Liver (tissue), 9 donors: Measurements from ENCODE around the gene AVL9. TPM values are rescaled to one million over a fixed set of nuclear protein-coding genes. Genes with fewer than 3 reads are reported as not detected.

Experiments
- DNase-seq: peaks from one replicate; pipeline ENCODE4 v3.0.0-alpha.2; 2017; ENCODE audit warnings: low spot score
- H3K27ac ChIP-seq, 2 donors: one replicate each; pipeline ENCODE4 v1.7.0; 2013; ENCODE audit warnings: inconsistent platforms in 2 of 2, low read length in 2 of 2, control low read depth in 1 of 2, low read depth in 1 of 2, mild to moderate bottlenecking in 1 of 2
- H3K27me3 ChIP-seq, 4 donors: one replicate each; pipeline versions ENCODE4 v1.6.1 to v1.7.0; 2013; ENCODE audit warnings: low read length in 3 of 4, inconsistent platforms in 1 of 4, mild to moderate bottlenecking in 1 of 4, moderate library complexity in 1 of 4; ENCODE audit not compliant: control insufficient read depth in 4 of 4, insufficient read depth in 4 of 4
- H3K36me3 ChIP-seq, 4 donors: one replicate each; pipeline versions ENCODE4 v1.6.1 to v1.7.0; 2013; ENCODE audit warnings: low read length in 3 of 4, mild to moderate bottlenecking in 3 of 4, low read depth in 1 of 4, moderate library complexity in 1 of 4; ENCODE audit not compliant: control insufficient read depth in 4 of 4, insufficient read depth in 3 of 4
- H3K4me1 ChIP-seq, 4 donors: one replicate each; pipeline versions ENCODE4 v1.6.1 to v1.7.0; 2013; ENCODE audit warnings: low read length in 3 of 4, mild to moderate bottlenecking in 3 of 4, moderate library complexity in 1 of 4; ENCODE audit not compliant: control insufficient read depth in 4 of 4, insufficient read depth in 4 of 4
- H3K4me3 ChIP-seq, 3 donors: one replicate each; pipeline versions ENCODE4 v1.6.1 to v1.7.0; 2013; ENCODE audit warnings: low read length in 3 of 3, control low read depth in 1 of 3, low read depth in 1 of 3, mild to moderate bottlenecking in 1 of 3
- H3K9ac ChIP-seq, 2 donors: one replicate each; pipeline ENCODE4 v1.7.0; 2013; ENCODE audit warnings: low read length in 2 of 2, mild to moderate bottlenecking in 2 of 2, moderate library complexity in 2 of 2, control low read depth in 1 of 2, low read depth in 1 of 2
- H3K9me3 ChIP-seq, 4 donors: one replicate each; pipeline versions ENCODE4 v1.6.1 to v1.7.0; 2013; ENCODE audit warnings: low read length in 3 of 4; ENCODE audit not compliant: control insufficient read depth in 4 of 4
- ATF3 ChIP-seq: IDR thresholded peaks from 2 replicates; pipeline ENCODE4 v1.6.1; 2016; ENCODE audit warnings: antibody characterized with exemption
- CTCF ChIP-seq: fragments of 150-350 bp; IDR thresholded peaks from 2 replicates; pipeline ENCODE4 v1.5.1; 2017; ENCODE audit warnings: improper control_type of control experiment, low read depth, low read length; ENCODE audit not compliant: missing input control
- EGR1 ChIP-seq, 2 donors: IDR thresholded peaks; 2 replicates each; pipeline ENCODE4 v1.6.1; 2016 to 2018; ENCODE audit warnings: antibody characterized with exemption in 2 of 2, low read depth in 2 of 2
- FOXA1 ChIP-seq: IDR thresholded peaks from 2 replicates; pipeline ENCODE4 v1.6.1; 2016; ENCODE audit warnings: antibody characterized with exemption
- FOXA2 ChIP-seq: IDR thresholded peaks from 2 replicates; pipeline ENCODE4 v1.6.1; 2016; ENCODE audit warnings: antibody characterized with exemption
- GABPA ChIP-seq, 2 donors: IDR thresholded peaks in 1 of 2; conservative IDR thresholded peaks in 1 of 2; 2 replicates each; pipeline ENCODE4 v1.6.1; 2016; ENCODE audit warnings: antibody characterized with exemption in 2 of 2, mild to moderate bottlenecking in 1 of 2, moderate library complexity in 1 of 2
- HNF4A ChIP-seq, 2 donors: conservative IDR thresholded peaks; 2 replicates each; pipeline ENCODE4 v1.6.1; 2016; ENCODE audit warnings: antibody characterized with exemption in 2 of 2, mild to moderate bottlenecking in 2 of 2
- HNF4G ChIP-seq: IDR thresholded peaks from 2 replicates; pipeline ENCODE4 v1.6.1; 2016; ENCODE audit warnings: antibody characterized with exemption
- JUND ChIP-seq, 2 donors: IDR thresholded peaks; 2 replicates each; pipeline ENCODE4 v1.6.1; 2016; ENCODE audit warnings: antibody characterized with exemption in 2 of 2
- MAX ChIP-seq: IDR thresholded peaks from 2 replicates; pipeline ENCODE4 v1.6.1; 2016; ENCODE audit warnings: antibody characterized with exemption
- NR2F2 ChIP-seq: IDR thresholded peaks from 2 replicates; pipeline ENCODE4 v1.6.1; 2016; ENCODE audit warnings: antibody characterized with exemption
- RAD21 ChIP-seq, 2 donors: IDR thresholded peaks; 2 replicates each; pipeline ENCODE4 v1.6.1; 2016; ENCODE audit warnings: antibody characterized with exemption in 2 of 2, mild to moderate bottlenecking in 2 of 2
- REST ChIP-seq: IDR thresholded peaks from 2 replicates; pipeline ENCODE4 v1.6.1; 2016; ENCODE audit warnings: antibody characterized with exemption, mild to moderate bottlenecking
- RXRA ChIP-seq, 2 donors: IDR thresholded peaks; 2 replicates each; pipeline ENCODE4 v1.6.1; 2017 to 2018; ENCODE audit warnings: antibody characterized with exemption in 2 of 2, mild to moderate bottlenecking in 1 of 2
- SP1 ChIP-seq: IDR thresholded peaks from 2 replicates; pipeline ENCODE4 v1.6.1; 2018; ENCODE audit warnings: antibody characterized with exemption, mild to moderate bottlenecking
- TAF1 ChIP-seq: conservative IDR thresholded peaks from 2 replicates; pipeline ENCODE4 v1.6.1; 2016; ENCODE audit warnings: antibody characterized with exemption, mild to moderate bottlenecking
- YY1 ChIP-seq: IDR thresholded peaks from 2 replicates; pipeline ENCODE4 v1.6.1; 2016; ENCODE audit warnings: antibody characterized with exemption, mild to moderate bottlenecking
- ZBTB33 ChIP-seq: IDR thresholded peaks from 2 replicates; pipeline ENCODE4 v1.6.1; 2016; ENCODE audit warnings: antibody characterized with exemption
- WGBS: extraction: QIAGEN DNeasy Blood & Tissue Kit; methylation state at CpG from one replicate; pipeline ENCODE4 v1.1.7; 2013; 5-methylcytosine and 5-hydroxymethylcytosine counted together
- polyA plus RNA-seq, 2 donors: library from polyadenylated mRNA; stranded (reverse) in 1 of 2; unstranded in 1 of 2; fragments of 200-250 nt in 1 of 2; fragments of >200 nt in 1 of 2; fragmentation: Nextera tagmentation in 1 of 2; extraction: Ambion mirVana in 1 of 2; gene quantifications; one replicate each; pipeline versions ENCODE4 v1.2.1 to v1.2.3, GENCODE V29; 2013 to 2015
- total RNA-seq, 2 donors: library from RNA; depleted of rRNA; stranded (reverse); fragments of >200 nt; gene quantifications; one replicate each; pipeline ENCODE4 v1.2.3, GENCODE V29; 2014
- donor health status: healthy.
- donor health status: healthy.
- donor health status: healthy.
- donor health status: healthy.
- donor health status: healthy.

Gene AVL9
- total and polyA plus RNA-seq, 4 donors, result 5.5 to 18.5 (median 11.6) TPM

GRCh38 chr7:32564542-32564941 lies 69.3 kb downstream of the AVL9 start:
- H3K27ac ChIP-seq, result no peak overlapping the region
- no peak for TF ChIP-seq SP1
- TF ChIP-seq NR2F2, result no peak
- TF ChIP-seq HNF4G, result no peak
- no peak for TF ChIP-seq REST
- TF ChIP-seq JUND (IDR thresholded peaks at IDR 0.05), result no peak
- TF ChIP-seq RAD21 (IDR thresholded peaks at IDR 0.05), result no peak
- no peak for TF ChIP-seq YY1
- no peak for TF ChIP-seq RXRA (IDR thresholded peaks at IDR 0.05)
- no peak for TF ChIP-seq TAF1
- TF ChIP-seq HNF4A (conservative IDR thresholded peaks at IDR 0.05), result no peak
- no peak for TF ChIP-seq GABPA (IDR thresholded peaks at IDR 0.05 in 1 of 2, conservative IDR thresholded peaks at IDR 0.05 in 1 of 2)
- TF ChIP-seq EGR1 (IDR thresholded peaks at IDR 0.05; ENCODE audit: low read depth in 2 of 2), result no peak
- TF ChIP-seq FOXA1, result no peak
- no peak for TF ChIP-seq FOXA2
- no peak for TF ChIP-seq ZBTB33
- no peak for TF ChIP-seq MAX
- no peak for TF ChIP-seq CTCF
- no peak for TF ChIP-seq ATF3
- DNase-seq, result no peak

More at GRCh38 chr7:32564542-32564941, 69.3 kb downstream of the AVL9 start:
- peaks cover 0 to 26% (median 13%) of the 10 kb centered on the region in 4 donors for H3K36me3 ChIP-seq
- H3K4me1 ChIP-seq, result peaks cover 0 to 2% (median 0%) of the 10 kb centered on the region in 4 donors
- H3K9me3 ChIP-seq, result no peaks in the 10 kb centered on the region
- no peaks in the 10 kb centered on the region for H3K27me3 ChIP-seq
- H3K9ac ChIP-seq, result no peak overlapping the region
- WGBS, result 56% methylated on average over 3 of the region's 3 CpGs
- no peak overlapping the region for H3K4me3 ChIP-seq
